SK-N-SH (cell line): ENCODE results near the gene ATP6V1G3. TPM values are rescaled to one million over a fixed set of nuclear protein-coding genes. Genes with fewer than 3 reads are reported as not detected.

ENCODE experiments used
- CTCF ChIA-PET: fragments of 300-600, 350-600 bp; formaldehyde crosslinking; extraction: SDS; loops from one replicate; lab custom pipeline; 2021; lab: Yijun Ruan, JAX
- POLR2A ChIA-PET: fragments of 350-600 bp; sonication (Branson Sonifier 250); formaldehyde crosslinking; extraction: SDS; loops from one replicate; lab custom pipeline; 2020; ENCODE audit warnings: antibody characterized with exemption, inconsistent platforms; lab: Yijun Ruan, JAX
- DNase-seq: peaks from one replicate; pipeline ENCODE4 v3.0.0; 2012
- H2AFZ ChIP-seq: fragments of 200-600 bp; sonication (generic); 2 replicates; pipeline ENCODE4 v1.8.1; 2016; ENCODE audit warnings: antibody characterized with exemption, mild to moderate bottlenecking, low read depth
- H3F3A ChIP-seq: fragments of 200-600 bp; sonication (generic); replicated peaks from 2 replicates; pipeline ENCODE3; 2016; ENCODE audit warnings: antibody characterized with exemption, mild to moderate bottlenecking; ENCODE audit not compliant: insufficient read depth
- H3K27ac ChIP-seq, 2 experiments: fragments of 200-500 bp in 1 of 2; fragments of 200-600 bp in 1 of 2; sonication (Bioruptor generic) in 1 of 2; sonication (generic), shearing (Covaris generic) in 1 of 2; 2 replicates each; pipeline versions ENCODE4 v1.5.1 to v1.6.1; 2014 to 2016; ENCODE audit warnings: low read depth in 2 of 2, inconsistent platforms in 1 of 2, low read length in 1 of 2, mild to moderate bottlenecking in 1 of 2, mixed read lengths in 1 of 2
- H3K27me3 ChIP-seq: fragments of 200-600 bp; sonication (generic), shearing (Covaris generic); 2 replicates; pipeline ENCODE4 v1.6.1; 2016; ENCODE audit warnings: mixed run types; ENCODE audit not compliant: insufficient read depth
- H3K36me3 ChIP-seq, 2 experiments: fragments of 200-500 bp in 1 of 2; fragments of 200-600 bp in 1 of 2; sonication (Bioruptor generic) in 1 of 2; sonication (generic) in 1 of 2; replicated peaks in 1 of 2; 2 replicates each; pipeline versions ENCODE3 to v1.5.1; 2014 to 2016; ENCODE audit warnings: low read length in 1 of 2, mild to moderate bottlenecking in 1 of 2; ENCODE audit not compliant: insufficient read depth in 2 of 2, control insufficient read depth in 1 of 2
- H3K4me1 ChIP-seq, 2 experiments: fragments of 200-500 bp in 1 of 2; fragments of 200-600 bp in 1 of 2; sonication (Bioruptor generic) in 1 of 2; sonication (generic), shearing (Covaris generic) in 1 of 2; 2 replicates each; pipeline versions ENCODE4 v1.5.1 to v1.6.1; 2014 to 2016; ENCODE audit warnings: low read depth in 1 of 2, low read length in 1 of 2, mixed run types in 1 of 2; ENCODE audit not compliant: insufficient read depth in 2 of 2, control insufficient read depth in 1 of 2
- H3K4me2 ChIP-seq: fragments of 200-600 bp; sonication (generic), shearing (Covaris generic); 2 replicates; pipeline ENCODE4 v1.6.1; 2017; ENCODE audit warnings: mixed run types
- H3K4me3 ChIP-seq, 2 experiments: fragments of 200-500 bp in 1 of 2; fragments of 200-600 bp in 1 of 2; sonication (Bioruptor generic) in 1 of 2; sonication (generic), shearing (Covaris generic) in 1 of 2; 2 replicates each; pipeline versions ENCODE4 v1.5.1 to v1.8.1; 2014 to 2016; ENCODE audit warnings: low read depth in 2 of 2, inconsistent platforms in 1 of 2, low read length in 1 of 2, mild to moderate bottlenecking in 1 of 2, mixed read lengths in 1 of 2, moderate library complexity in 1 of 2
- H3K79me2 ChIP-seq: fragments of 200-600 bp; sonication (generic); 2 replicates; pipeline ENCODE4 v1.8.1; 2017; ENCODE audit warnings: mild to moderate bottlenecking; ENCODE audit not compliant: insufficient read depth
- H3K9ac ChIP-seq: fragments of 200-600 bp; sonication (generic); 2 replicates; pipeline ENCODE4 v1.6.1; 2017; ENCODE audit warnings: mixed run types
- H3K9me2 ChIP-seq: fragments of 200-600 bp; sonication (generic); 2 replicates; pipeline ENCODE4 v1.6.1; 2017; ENCODE audit warnings: mixed run types
- H3K9me3 ChIP-seq: fragments of 200-600 bp; sonication (generic); 2 replicates; pipeline ENCODE4 v1.6.1; 2017; ENCODE audit warnings: mixed run types, mild to moderate bottlenecking, moderate library complexity
- H4K20me1 ChIP-seq: fragments of 200-600 bp; sonication (generic); 2 replicates; pipeline ENCODE4 v1.6.1; 2017; ENCODE audit warnings: mild to moderate bottlenecking, mixed run types; ENCODE audit not compliant: insufficient read depth
- CHD2 ChIP-seq: fragments of 150-350 bp; IDR thresholded peaks from 2 replicates; pipeline ENCODE4 v1.6.1; 2018; ENCODE audit warnings: low read length; ENCODE audit not compliant: partially characterized antibody
- CTCF ChIP-seq: fragments of 200-600 bp; sonication (generic); IDR thresholded peaks from 2 replicates; pipeline ENCODE4 v1.6.1; 2017; ENCODE audit warnings: antibody characterized with exemption, mild to moderate bottlenecking, moderate library complexity
- ELF1 ChIP-seq: IDR thresholded peaks from 2 replicates; pipeline ENCODE4 v1.4.0; 2012
- EP300 ChIP-seq, 2 experiments: IDR thresholded peaks; 2 replicates each; pipeline versions ENCODE4 v1.4.0 to v1.6.1; 2012; ENCODE audit warnings: borderline replicate concordance in 1 of 2, low read depth in 1 of 2, low read length in 1 of 2
- EZH2phosphoT487 ChIP-seq: fragments of 200-600 bp; sonication (generic); IDR thresholded peaks from 2 replicates; pipeline ENCODE4 v1.6.1; 2017; ENCODE audit warnings: low read depth, mixed run types, mild to moderate bottlenecking, antibody characterized with exemption, moderate library complexity, borderline replicate concordance
- FOSL2 ChIP-seq: IDR thresholded peaks from 2 replicates; pipeline ENCODE4 v1.4.0; 2012; ENCODE audit warnings: low read depth, mild to moderate bottlenecking, moderate library complexity, borderline replicate concordance
- FOXM1 ChIP-seq: IDR thresholded peaks from 2 replicates; pipeline ENCODE4 v1.4.0; 2012; ENCODE audit warnings: low read depth, mild to moderate bottlenecking
- IRF3 ChIP-seq: fragments of 150-350 bp; IDR thresholded peaks from 2 replicates; pipeline ENCODE4 v1.6.1; 2016; ENCODE audit warnings: mild to moderate bottlenecking, low read depth, low read length
- MXI1 ChIP-seq: IDR thresholded peaks from 2 replicates; pipeline ENCODE4 v1.6.1; 2012; ENCODE audit warnings: mild to moderate bottlenecking, low read depth, low read length, improper control_type of control experiment
- NFIC ChIP-seq: IDR thresholded peaks from 2 replicates; pipeline ENCODE4 v1.4.0; 2012; ENCODE audit warnings: borderline replicate concordance
- RCOR1 ChIP-seq: fragments of 150-350 bp; IDR thresholded peaks from 2 replicates; pipeline ENCODE4 v1.6.1; 2017; ENCODE audit warnings: antibody characterized with exemption, low read length
- REST ChIP-seq: IDR thresholded peaks from 2 replicates; pipeline ENCODE4 v1.6.1; 2012; ENCODE audit warnings: mild to moderate bottlenecking, low read depth, low read length, moderate library complexity
- RXRA ChIP-seq: IDR thresholded peaks from 2 replicates; pipeline ENCODE4 v1.4.0; 2012; ENCODE audit warnings: low read depth, mild to moderate bottlenecking, borderline replicate concordance
- SIN3A ChIP-seq: IDR thresholded peaks from 2 replicates; pipeline ENCODE4 v1.6.1; 2012; ENCODE audit warnings: low read depth, mild to moderate bottlenecking, low read length, moderate library complexity, borderline replicate concordance
- USF2 ChIP-seq: fragments of 150-350 bp; IDR thresholded peaks from 2 replicates; pipeline ENCODE4 v1.6.1; 2017; ENCODE audit warnings: antibody characterized with exemption, low read length, low read depth, borderline replicate concordance
- YY1 ChIP-seq: IDR thresholded peaks from 2 replicates; pipeline ENCODE4 v1.4.0; 2012; ENCODE audit warnings: low read depth, mild to moderate bottlenecking
- ZBTB33 ChIP-seq: IDR thresholded peaks from 2 replicates; pipeline ENCODE4 v1.4.0; 2012; ENCODE audit warnings: low read depth, borderline replicate concordance
- WGBS: methylation state at CpG from one replicate; pipeline ENCODE4 v1.1.6; 2017; ENCODE audit warnings: low lambda C conversion rate; 5-methylcytosine and 5-hydroxymethylcytosine counted together
- polyA plus RNA-seq, 3 experiments: library from polyadenylated mRNA; depleted of rRNA; stranded (reverse); fragments of >200 nt; gene quantifications; 2 replicates each; pipeline ENCODE4 v1.2.3, GENCODE V29; 2012

Gene ATP6V1G3
- polyA plus RNA-seq, 1 of the 3 experiments (the other 2 are of a cell fraction): not detected

GRCh38 chr1:198496216-198497143, 44.0 kb downstream of the ATP6V1G3 start (continued):
- no peak for TF ChIP-seq CTCF
- TF ChIP-seq IRF3: no peak
- TF ChIP-seq SIN3A: no peak
- TF ChIP-seq RCOR1: no peak
- TF ChIP-seq USF2: no peak

- Histone ChIP-seq H3K79me2 (no peaks in the 10 kb centered on the region), H3K27me3 (no peaks in the 10 kb centered on the region), H4K20me1 (no peaks in the 10 kb centered on the region), H3F3A (peaks cover 35% of the 10 kb centered on the region), H3K4me3 (no peak overlapping the region), H3K9me2 (no peaks in the 10 kb centered on the region), H3K4me2 (no peak overlapping the region), H3K4me1 (peaks cover 8 to 52% of the 10 kb centered on the region in 2 experiments), H3K36me3 (no peaks in the 10 kb centered on the region), H2AFZ (no peak overlapping the region), H3K9ac (no peak overlapping the region), H3K9me3 (no peaks in the 10 kb centered on the region), H3K27ac (peak overlapping the region; percentile 62 to 74; a peak in 3 of 4 replicates)
- ChIA-PET CTCF (no interaction called here), POLR2A (no interaction called here)
- no peak for DNase-seq
- 54% methylated on average over 3 of the region's 3 CpGs for WGBS
- TF ChIP-seq EZH2phosphoT487 (no peak), MXI1 (no peak), YY1 (no peak), FOXM1 (no peak), NFIC (peak; percentile 35; the same call in 1 of the 2 replicates), FOSL2 (peak; percentile 31; the same call in 1 of the 2 replicates), ZBTB33 (no peak), REST (no peak), ELF1 (no peak), EP300 (IDR thresholded peaks at IDR 0.05; ENCODE audit: borderline replicate concordance in 1 of 2, low read depth in 1 of 2, low read length in 1 of 2) (peak; percentile 25 to 65; a peak in 3 of 4 replicates), USF2 (no peak), RCOR1 (no peak), RXRA (no peak), CHD2 (no peak)
Observed at GRCh38 chr1:198495631-198496030, 44.8 kb downstream of the ATP6V1G3 start.
